Endothelial cell (in vitro differentiated cells): ENCODE measurements around the gene SPATA7. TPM values are rescaled to one million over a fixed set of nuclear protein-coding genes. Genes with fewer than 3 reads are reported as not detected.
"Not testable (repeated sequence)": the region's sequence is repeated elsewhere in the genome, so short reads cannot be mapped to it uniquely, and the experiment has no call there.

Experiments used
- DNase-seq: peaks from one replicate; pipeline ENCODE4 v3.0.0; 2021; ENCODE audit warnings: low spot score
- H3K27ac Mint-ChIP-seq: one replicate; pipeline ENCODE4 v1.8.0; 2021; ENCODE audit warnings: mixed read lengths, inconsistent platforms; ENCODE audit not compliant: unreplicated experiment
- H3K27me3 Mint-ChIP-seq: one replicate; pipeline ENCODE4 v1.8.0; 2021; ENCODE audit warnings: mild to moderate bottlenecking, moderate library complexity, mixed read lengths, inconsistent platforms; ENCODE audit not compliant: unreplicated experiment
- H3K36me3 Mint-ChIP-seq: one replicate; pipeline ENCODE4 v1.8.0; 2021; ENCODE audit warnings: mild to moderate bottlenecking, low read depth, mixed read lengths, inconsistent platforms; ENCODE audit not compliant: unreplicated experiment
- H3K4me1 Mint-ChIP-seq: one replicate; pipeline ENCODE4 v1.8.0; 2021; ENCODE audit warnings: mild to moderate bottlenecking, mixed read lengths, inconsistent platforms; ENCODE audit not compliant: unreplicated experiment
- H3K4me3 Mint-ChIP-seq: one replicate; pipeline ENCODE4 v1.8.0; 2021; ENCODE audit warnings: mild to moderate bottlenecking, mixed read lengths, inconsistent platforms; ENCODE audit not compliant: unreplicated experiment
- H3K9me3 Mint-ChIP-seq: one replicate; pipeline ENCODE4 v1.8.0; 2021; ENCODE audit warnings: mixed read lengths, inconsistent platforms; ENCODE audit not compliant: unreplicated experiment
- total RNA-seq: library from RNA; stranded (reverse); fragmentation: NEBNext Ultra II Directional; extraction: Animal tissue kit (Norgen Biotek cat#: 25700); gene quantifications from one replicate; pipeline ENCODE4 v1.2.1, GENCODE V29; 2021; ENCODE audit not compliant: unreplicated experiment
- TF ChIP-seq, protein P1 (sequence below): fragments of 200-600 bp; sonication (generic); IDR thresholded peaks from one replicate; pipeline ENCODE4 v1.5.0; 2021; ENCODE audit warnings: antibody characterized with exemption; ENCODE audit not compliant: unreplicated experiment

Gene SPATA7
- total RNA-seq, 1 donor from 2014 or later: 39.3 TPM

DNA sequence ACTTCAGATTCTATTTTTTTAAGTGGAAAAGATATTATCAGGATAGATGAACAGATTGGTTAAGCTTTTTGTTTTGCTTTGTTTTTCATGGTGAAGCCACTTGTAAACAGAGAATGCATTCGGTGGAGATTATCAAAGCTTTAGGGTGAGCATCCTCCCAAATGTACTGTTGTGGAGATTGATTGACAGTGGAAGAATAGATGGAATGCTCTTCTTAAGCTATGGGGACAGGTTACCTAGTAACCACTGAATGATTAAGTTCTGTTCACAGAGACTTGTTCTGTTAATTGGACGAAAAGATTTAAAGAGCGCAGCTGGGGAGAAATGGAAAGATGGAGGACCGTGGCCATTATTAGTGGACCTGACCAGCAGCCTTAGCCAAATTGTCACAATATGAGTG is 21.8 kb upstream of the SPATA7 start:
- TF ChIP-seq, protein P1, sequence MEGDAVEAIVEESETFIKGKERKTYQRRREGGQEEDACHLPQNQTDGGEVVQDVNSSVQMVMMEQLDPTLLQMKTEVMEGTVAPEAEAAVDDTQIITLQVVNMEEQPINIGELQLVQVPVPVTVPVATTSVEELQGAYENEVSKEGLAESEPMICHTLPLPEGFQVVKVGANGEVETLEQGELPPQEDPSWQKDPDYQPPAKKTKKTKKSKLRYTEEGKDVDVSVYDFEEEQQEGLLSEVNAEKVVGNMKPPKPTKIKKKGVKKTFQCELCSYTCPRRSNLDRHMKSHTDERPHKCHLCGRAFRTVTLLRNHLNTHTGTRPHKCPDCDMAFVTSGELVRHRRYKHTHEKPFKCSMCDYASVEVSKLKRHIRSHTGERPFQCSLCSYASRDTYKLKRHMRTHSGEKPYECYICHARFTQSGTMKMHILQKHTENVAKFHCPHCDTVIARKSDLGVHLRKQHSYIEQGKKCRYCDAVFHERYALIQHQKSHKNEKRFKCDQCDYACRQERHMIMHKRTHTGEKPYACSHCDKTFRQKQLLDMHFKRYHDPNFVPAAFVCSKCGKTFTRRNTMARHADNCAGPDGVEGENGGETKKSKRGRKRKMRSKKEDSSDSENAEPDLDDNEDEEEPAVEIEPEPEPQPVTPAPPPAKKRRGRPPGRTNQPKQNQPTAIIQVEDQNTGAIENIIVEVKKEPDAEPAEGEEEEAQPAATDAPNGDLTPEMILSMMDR: no peak
- Mint-ChIP-seq H3K4me1 (peaks cover 10% of the 10 kb centered on the region), H3K4me3 (no peak overlapping the region), H3K27ac (no peak overlapping the region), H3K27me3 (no peaks in the 10 kb centered on the region), H3K9me3 (no peaks in the 10 kb centered on the region), H3K36me3 (peaks cover 5% of the 10 kb centered on the region)
- no peak for DNase-seq

DNA sequence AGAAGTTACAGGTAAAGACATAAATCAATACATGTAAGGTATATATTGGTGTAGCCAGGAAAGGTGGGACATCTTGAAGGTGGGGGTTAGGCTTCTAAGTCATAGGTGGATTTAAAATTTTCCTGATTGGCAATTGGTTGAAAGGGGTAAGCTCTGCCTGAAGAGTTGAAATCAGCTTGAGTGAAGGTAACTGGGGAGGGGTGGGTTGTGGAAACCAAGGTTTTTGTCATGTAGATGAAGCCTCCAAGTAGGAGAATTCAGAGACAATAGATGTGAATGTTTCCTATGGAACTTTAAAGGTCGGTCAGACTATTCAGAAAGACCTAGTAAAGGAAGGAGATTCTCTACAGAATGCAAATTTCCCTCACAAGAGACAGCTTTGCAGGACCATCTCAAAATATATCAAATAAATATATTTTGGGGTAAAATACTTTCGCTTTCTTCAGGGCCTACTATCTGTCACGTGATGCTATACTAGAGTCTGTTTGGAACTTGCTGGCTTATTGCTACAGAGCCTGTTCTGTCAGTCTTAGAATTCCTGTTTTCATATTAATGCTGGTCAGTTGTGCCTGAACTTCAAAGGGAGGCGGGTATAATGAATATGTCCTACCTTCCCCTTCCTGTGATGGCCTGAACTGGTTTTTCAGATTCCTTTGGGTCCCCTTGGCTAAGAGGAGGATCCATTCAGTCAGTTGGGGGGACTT is 20.6 kb upstream of the SPATA7 start:
- TF ChIP-seq, protein P1: no peak
- no peaks in the 10 kb centered on the region for H3K27me3 Mint-ChIP-seq
- H3K36me3 Mint-ChIP-seq: peaks cover 5% of the 10 kb centered on the region
- H3K9me3 Mint-ChIP-seq: no peaks in the 10 kb centered on the region
- peaks cover 10% of the 10 kb centered on the region for H3K4me1 Mint-ChIP-seq
- no peak overlapping the region for H3K4me3 Mint-ChIP-seq
- no peak overlapping the region for H3K27ac Mint-ChIP-seq
- DNase-seq: no peak

DNA sequence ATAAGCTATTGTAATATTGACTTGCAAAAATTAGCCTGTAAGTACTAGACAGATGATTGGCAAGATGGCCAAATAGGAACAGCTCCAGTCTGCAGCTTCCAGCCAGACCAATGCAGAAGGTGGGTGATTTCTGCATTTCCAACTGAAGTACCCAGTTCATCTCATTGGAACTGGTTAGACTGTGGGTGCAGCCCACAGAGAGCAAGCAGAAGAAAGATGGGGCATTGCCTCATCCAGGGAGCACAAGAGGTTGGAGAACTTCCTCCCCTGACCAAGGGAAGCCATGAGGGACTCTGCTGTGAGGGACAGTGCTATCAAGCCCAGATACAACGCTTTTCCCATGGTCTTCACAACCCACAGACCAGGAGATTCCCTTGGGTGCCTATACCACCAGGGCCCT is 16.0 kb upstream of the SPATA7 start:
- no peaks in the 10 kb centered on the region for H3K27me3 Mint-ChIP-seq
- TF ChIP-seq, protein P1: no peak
- no peaks in the 10 kb centered on the region for H3K9me3 Mint-ChIP-seq
- no peak for DNase-seq
- H3K36me3 Mint-ChIP-seq: no peaks in the 10 kb centered on the region
- no peaks in the 10 kb centered on the region for H3K4me1 Mint-ChIP-seq
- H3K27ac Mint-ChIP-seq: no peak overlapping the region
- H3K4me3 Mint-ChIP-seq: no peak overlapping the region

DNA sequence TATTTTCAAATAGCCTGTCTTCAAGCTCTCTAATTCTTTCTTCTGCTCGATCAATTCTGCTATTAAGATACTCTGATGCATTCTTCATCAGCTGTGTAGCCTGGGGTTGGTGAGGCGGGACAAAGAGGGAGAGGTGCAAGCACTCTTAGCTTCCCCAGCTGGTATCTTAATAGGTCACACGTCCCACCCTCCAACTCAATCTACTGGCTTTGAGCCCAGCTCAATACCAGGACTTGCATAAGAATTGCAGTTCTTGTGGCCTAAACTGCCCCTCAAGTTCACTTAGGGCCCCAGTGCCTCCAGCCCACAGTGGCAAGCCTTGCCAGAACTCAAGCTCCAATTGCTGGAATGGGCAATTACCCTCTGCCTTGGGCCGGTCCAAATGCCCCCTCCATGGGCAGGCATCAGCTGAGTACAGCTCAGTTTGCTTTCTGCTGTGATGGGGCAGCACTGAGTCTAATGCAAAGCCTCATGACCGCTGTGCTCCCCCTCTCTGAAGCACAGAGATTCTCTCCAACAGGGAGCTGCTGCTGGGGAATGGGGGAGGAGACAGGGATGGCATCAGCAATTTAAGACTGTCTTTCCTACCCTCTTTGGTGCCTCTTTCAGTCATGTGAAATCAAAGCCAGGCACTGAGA is 5.6 kb upstream of the SPATA7 start:
- H3K4me3 Mint-ChIP-seq: no peak overlapping the region
- no peaks in the 10 kb centered on the region for H3K27me3 Mint-ChIP-seq
- TF ChIP-seq, protein P1: no peak
- no peaks in the 10 kb centered on the region for H3K9me3 Mint-ChIP-seq
- H3K36me3 Mint-ChIP-seq: no peaks in the 10 kb centered on the region
- peaks cover 20% of the 10 kb centered on the region for H3K4me1 Mint-ChIP-seq
- DNase-seq: no peak
- no peak overlapping the region for H3K27ac Mint-ChIP-seq

DNA sequence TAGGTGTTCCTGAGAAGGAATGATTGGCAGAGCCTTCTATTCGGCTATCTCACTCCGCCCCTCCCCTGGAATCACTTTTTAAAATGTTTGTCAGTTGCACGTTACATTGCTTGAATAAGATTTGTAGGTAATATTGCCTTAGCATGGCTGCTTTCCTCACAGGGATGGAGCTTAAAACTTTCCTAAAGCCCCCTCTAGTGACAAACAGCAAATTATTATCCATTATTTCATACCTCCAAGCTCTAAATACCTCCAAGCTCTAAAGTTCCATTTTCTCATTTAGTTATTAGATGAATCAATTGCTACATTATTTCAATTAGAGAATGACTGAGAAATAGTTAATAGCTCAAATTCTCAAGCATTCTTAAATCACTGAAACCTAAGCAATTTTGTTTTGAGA is 5.1 kb upstream of the SPATA7 start:
- no peak for DNase-seq
- Mint-ChIP-seq H3K4me3 (no peak overlapping the region), H3K27ac (no peak overlapping the region), H3K9me3 (no peaks in the 10 kb centered on the region), H3K36me3 (no peaks in the 10 kb centered on the region), H3K4me1 (peaks cover 22% of the 10 kb centered on the region), H3K27me3 (no peaks in the 10 kb centered on the region)
- TF ChIP-seq, protein P1: no peak

DNA sequence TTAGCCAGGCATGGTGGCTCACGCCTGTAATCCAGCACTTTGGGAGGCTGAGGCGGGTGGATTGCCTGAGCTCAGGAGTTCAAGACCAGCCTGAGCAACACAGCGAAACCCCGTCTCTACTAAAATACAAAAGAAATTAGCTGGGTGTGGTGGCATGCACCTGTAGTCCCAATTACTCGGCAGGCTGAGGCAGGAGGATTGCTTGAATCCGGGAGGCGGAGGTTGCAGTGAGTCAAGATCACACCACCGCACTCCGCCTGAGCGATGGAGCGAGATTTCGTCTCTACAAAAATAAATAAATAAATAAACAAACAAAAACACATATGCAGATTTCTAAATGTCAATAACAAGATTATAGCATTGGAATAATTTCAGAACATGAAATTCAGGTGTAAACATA is 3.8 kb upstream of the SPATA7 start:
- peaks cover 29% of the 10 kb centered on the region for H3K4me1 Mint-ChIP-seq
- not testable (repeated sequence) for H3K27me3 Mint-ChIP-seq, H3K4me3 Mint-ChIP-seq, H3K27ac Mint-ChIP-seq, H3K9me3 Mint-ChIP-seq, H3K36me3 Mint-ChIP-seq, DNase-seq
